Mammary epithelial cell (primary cell): Measurements from ENCODE around the gene PTTG1IP.
A peak's percentile ranks its signal among the peaks of the same experiment; 100 is the strongest.

Experiments
- CTCF ChIP-seq, 2 donors: IDR thresholded peaks in 1 of 2; conservative IDR thresholded peaks in 1 of 2; 2 replicates each; pipeline ENCODE4 v1.5.1; 2011 to 2012; ENCODE audit warnings: inconsistent platforms in 2 of 2, low read length in 2 of 2, mild to moderate bottlenecking in 2 of 2, control low read depth in 1 of 2, low read depth in 1 of 2; ENCODE audit not compliant: insufficient read depth in 1 of 2; ENCODE audit errors: extremely low read depth in 1 of 2
- EZH2 ChIP-seq: IDR thresholded peaks from 2 replicates; pipeline ENCODE4 v1.6.1; 2012; ENCODE audit warnings: low read length, inconsistent platforms, borderline replicate concordance

GRCh38 chr21:44892536-44893277 is 19.2 kb upstream of the PTTG1IP start:
- TF ChIP-seq CTCF (conservative IDR thresholded peaks at IDR 0.05 in 1 of 2, IDR thresholded peaks at IDR 0.05 in 1 of 2; ENCODE audit: extremely low read depth in 1 of 2, insufficient read depth in 1 of 2, low read depth in 1 of 2, low read length in 2 of 2) (peak; percentile 91 to 95), EZH2 (no peak)
